ENCODE data around the gene RAB11FIP3. TPM values are rescaled to one million over a fixed set of nuclear protein-coding genes. Genes with fewer than 3 reads are reported as not detected.

Gene RAB11FIP3
- total and polyA plus RNA-seq, 2 of the 13 experiments (the other 11 are each of a cell fraction or from before 2014, with no cell fraction given) = 34.3 to 57.6 TPM

GRCh38 chr16:405548-406506, 19.6 kb upstream of the RAB11FIP3 start (continued):
- TF ChIP-seq, protein P1, sequence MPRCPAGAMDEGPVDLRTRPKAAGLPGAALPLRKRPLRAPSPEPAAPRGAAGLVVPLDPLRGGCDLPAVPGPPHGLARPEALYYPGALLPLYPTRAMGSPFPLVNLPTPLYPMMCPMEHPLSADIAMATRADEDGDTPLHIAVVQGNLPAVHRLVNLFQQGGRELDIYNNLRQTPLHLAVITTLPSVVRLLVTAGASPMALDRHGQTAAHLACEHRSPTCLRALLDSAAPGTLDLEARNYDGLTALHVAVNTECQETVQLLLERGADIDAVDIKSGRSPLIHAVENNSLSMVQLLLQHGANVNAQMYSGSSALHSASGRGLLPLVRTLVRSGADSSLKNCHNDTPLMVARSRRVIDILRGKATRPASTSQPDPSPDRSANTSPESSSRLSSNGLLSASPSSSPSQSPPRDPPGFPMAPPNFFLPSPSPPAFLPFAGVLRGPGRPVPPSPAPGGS (CRISPR knock-in tag; IDR thresholded peaks at IDR 0.05) = 0 out of 2 replicates have a peak, but pooled peaks have one; percentile 45
- TF ChIP-seq, protein P2, sequence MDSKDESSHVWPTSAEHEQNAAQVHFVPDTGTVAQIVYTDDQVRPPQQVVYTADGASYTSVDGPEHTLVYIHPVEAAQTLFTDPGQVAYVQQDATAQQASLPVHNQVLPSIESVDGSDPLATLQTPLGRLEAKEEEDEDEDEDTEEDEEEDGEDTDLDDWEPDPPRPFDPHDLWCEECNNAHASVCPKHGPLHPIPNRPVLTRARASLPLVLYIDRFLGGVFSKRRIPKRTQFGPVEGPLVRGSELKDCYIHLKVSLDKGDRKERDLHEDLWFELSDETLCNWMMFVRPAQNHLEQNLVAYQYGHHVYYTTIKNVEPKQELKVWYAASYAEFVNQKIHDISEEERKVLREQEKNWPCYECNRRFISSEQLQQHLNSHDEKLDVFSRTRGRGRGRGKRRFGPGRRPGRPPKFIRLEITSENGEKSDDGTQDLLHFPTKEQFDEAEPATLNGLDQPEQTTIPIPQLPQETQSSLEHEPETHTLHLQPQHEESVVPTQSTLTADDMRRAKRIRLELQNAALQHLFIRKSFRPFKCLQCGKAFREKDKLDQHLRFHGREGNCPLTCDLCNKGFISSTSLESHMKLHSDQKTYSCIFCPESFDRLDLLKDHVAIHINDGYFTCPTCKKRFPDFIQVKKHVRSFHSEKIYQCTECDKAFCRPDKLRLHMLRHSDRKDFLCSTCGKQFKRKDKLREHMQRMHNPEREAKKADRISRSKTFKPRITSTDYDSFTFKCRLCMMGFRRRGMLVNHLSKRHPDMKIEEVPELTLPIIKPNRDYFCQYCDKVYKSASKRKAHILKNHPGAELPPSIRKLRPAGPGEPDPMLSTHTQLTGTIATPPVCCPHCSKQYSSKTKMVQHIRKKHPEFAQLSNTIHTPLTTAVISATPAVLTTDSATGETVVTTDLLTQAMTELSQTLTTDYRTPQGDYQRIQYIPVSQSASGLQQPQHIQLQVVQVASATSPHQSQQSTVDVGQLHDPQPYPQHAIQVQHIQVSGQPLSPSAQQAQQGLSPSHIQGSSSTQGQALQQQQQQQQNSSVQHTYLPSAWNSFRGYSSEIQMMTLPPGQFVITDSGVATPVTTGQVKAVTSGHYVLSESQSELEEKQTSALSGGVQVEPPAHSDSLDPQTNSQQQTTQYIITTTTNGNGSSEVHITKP (CRISPR knock-in tag; IDR thresholded peaks at IDR 0.05; ENCODE audit: low read depth) = peak; percentile 85
- TF ChIP-seq, protein P3, sequence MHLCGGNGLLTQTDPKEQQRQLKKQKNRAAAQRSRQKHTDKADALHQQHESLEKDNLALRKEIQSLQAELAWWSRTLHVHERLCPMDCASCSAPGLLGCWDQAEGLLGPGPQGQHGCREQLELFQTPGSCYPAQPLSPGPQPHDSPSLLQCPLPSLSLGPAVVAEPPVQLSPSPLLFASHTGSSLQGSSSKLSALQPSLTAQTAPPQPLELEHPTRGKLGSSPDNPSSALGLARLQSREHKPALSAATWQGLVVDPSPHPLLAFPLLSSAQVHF (CRISPR knock-in tag; IDR thresholded peaks at IDR 0.05) = no peak
- TF ChIP-seq BHLHE40 (IDR thresholded peaks at IDR 0.05; ENCODE audit: low read length) (no peak), NFYB (CRISPR knock-in tag; IDR thresholded peaks at IDR 0.05) (no peak), NFE2L2 (IDR thresholded peaks at IDR 0.05; ENCODE audit: low read length) (no peak), MEIS2 (CRISPR knock-in tag; IDR thresholded peaks at IDR 0.05) (peak; percentile 47; the same call in 1 of the 2 replicates), ZC3H13 (CRISPR knock-in tag; IDR thresholded peaks at IDR 0.05) (no peak), ZSCAN20 (CRISPR knock-in tag; IDR thresholded peaks at IDR 0.05; ENCODE audit: borderline replicate concordance) (no peak), ZBTB21 (CRISPR knock-in tag; IDR thresholded peaks at IDR 0.05) (no peak; the same call in 1 of the 2 replicates), WIZ (CRISPR knock-in tag; IDR thresholded peaks at IDR 0.05) (no peak), ZNF432 (CRISPR knock-in tag; IDR thresholded peaks at IDR 0.05; ENCODE audit: borderline replicate concordance) (no peak), YY1 (IDR thresholded peaks at IDR 0.05; ENCODE audit: insufficient read depth, insufficient replicate concordance, low read depth, low read length) (peak; percentile 10), HBP1 (CRISPR knock-in tag; IDR thresholded peaks at IDR 0.05; ENCODE audit: low read depth) (no peak), RFX1 (IDR thresholded peaks at IDR 0.05) (no peak), ZNF747 (CRISPR knock-in tag; IDR thresholded peaks at IDR 0.05; ENCODE audit: borderline replicate concordance) (no peak; the same call in 1 of the 2 replicates), ZNF354B (CRISPR knock-in tag; IDR thresholded peaks at IDR 0.05) (0 out of 2 replicates have a peak, but pooled peaks have one; percentile 43), MYC (CRISPR knock-in tag; IDR thresholded peaks at IDR 0.05; ENCODE audit: borderline replicate concordance) (peak; percentile 99)
